Cardiac fibroblast (primary cell): ENCODE results near the gene HOXC6.

Source experiments
- DNase-seq, 2 donors: peaks; one replicate each; pipeline versions ENCODE4 v3.0.0 to v3.0.0-alpha.2; 2010; ENCODE audit warnings: low read depth in 2 of 2
- H3K4me3 ChIP-seq, 2 donors: replicated peaks in 1 of 2; 1 replicate in 1 of 2; 2 replicates in 1 of 2; pipeline ENCODE4 v1.5.1; 2011; ENCODE audit warnings: low read depth in 2 of 2, low read length in 2 of 2, mild to moderate bottlenecking in 2 of 2, moderate library complexity in 1 of 2
- CTCF ChIP-seq: IDR thresholded peaks from one replicate; pipeline ENCODE4 v1.5.1; 2011; ENCODE audit warnings: low read depth, mild to moderate bottlenecking, low read length, inconsistent platforms

HOXC6 gene

GRCh38 chr12:54054742-54055194 lies 26.5 kb downstream of the HOXC6 start:
- peak overlapping the region in 1 of 2 donors; percentile 34 for H3K4me3 ChIP-seq
- TF ChIP-seq CTCF, result no peak
- no peak for DNase-seq

GRCh38 chr12:54055552-54055951 lies 27.3 kb downstream of the HOXC6 start:
- no peak overlapping the region for H3K4me3 ChIP-seq
- DNase-seq, result no peak
- TF ChIP-seq CTCF, result no peak

- no peak for DNase-seq
- TF ChIP-seq CTCF, result no peak
Observed at GRCh38 chr12:54056110-54056509, 27.9 kb downstream of the HOXC6 start.

GRCh38 chr12:54058128-54058768 lies 30.0 kb downstream of the HOXC6 start:
- H3K4me3 ChIP-seq, result no peak overlapping the region
- TF ChIP-seq CTCF, result no peak
- no peak for DNase-seq

More at GRCh38 chr12:54056110-54056509, 27.9 kb downstream of the HOXC6 start:
- H3K4me3 ChIP-seq, result no peak overlapping the region

- no peak for TF ChIP-seq CTCF
- no peak overlapping the region for H3K4me3 ChIP-seq
Observed at GRCh38 chr12:54059668-54060067, 31.4 kb downstream of the HOXC6 start.

GRCh38 chr12:54060174-54060974 lies 32.1 kb downstream of the HOXC6 start:
- H3K4me3 ChIP-seq, result no peak overlapping the region
- DNase-seq, result no peak
- TF ChIP-seq CTCF, result no peak

More at GRCh38 chr12:54059668-54060067, 31.4 kb downstream of the HOXC6 start:
- no peak for DNase-seq
